Measurements from ENCODE around the gene HLA-DMB. TPM values are rescaled to one million over a fixed set of nuclear protein-coding genes. Genes with fewer than 3 reads are reported as not detected.

HLA-DMB gene
- polyA plus RNA-seq, 1 donor from 2014 or later, result 2.9 TPM

GRCh38 chr6:32949113-32949512, 8.3 kb upstream of the HLA-DMB start:
- Histone ChIP-seq H4K20me1 (ENCODE audit: insufficient read depth) (no peaks in the 10 kb centered on the region), H3K79me2 (replicated peaks; ENCODE audit: insufficient read depth, low read length) (no peaks in the 10 kb centered on the region), H3K9me3 (ENCODE audit: low read length) (no peaks in the 10 kb centered on the region), H3K4me3 (ENCODE audit: low read length) (no peak overlapping the region), H3K36me3 (ENCODE audit: insufficient read depth, low read length) (no peaks in the 10 kb centered on the region), H2AFZ (ENCODE audit: low read depth, low read length) (no peak overlapping the region), H3K27ac (ENCODE audit: low read length) (no peak overlapping the region), H3F3A (ENCODE audit: insufficient read depth, low read length, poor library complexity, severe bottlenecking) (no peaks in the 10 kb centered on the region), H3K27me3 (ENCODE audit: insufficient read depth, low read depth, low read length) (no peaks in the 10 kb centered on the region), H3K9me2 (ENCODE audit: insufficient read depth, low read length) (no peaks in the 10 kb centered on the region), H3K9ac (ENCODE audit: low read length) (no peak overlapping the region), H3K4me2 (ENCODE audit: low read length) (no peak overlapping the region)
- TF ChIP-seq MXI1 (conservative IDR thresholded peaks at IDR 0.05; ENCODE audit: poor library complexity, severe bottlenecking) (no peak), REST (IDR thresholded peaks at IDR 0.05; ENCODE audit: borderline replicate concordance) (no peak), EP300 (conservative IDR thresholded peaks at IDR 0.05; ENCODE audit: poor library complexity, severe bottlenecking) (no peak)

GRCh38 chr6:32947552-32948465, 7.0 kb upstream of the HLA-DMB start:
- no peaks in the 10 kb centered on the region for H3K79me2 ChIP-seq (replicated peaks; ENCODE audit: insufficient read depth, low read length)
- no peak overlapping the region for H3K4me2 ChIP-seq (ENCODE audit: low read length)
- H3K36me3 ChIP-seq (ENCODE audit: insufficient read depth, low read length), result no peaks in the 10 kb centered on the region
- H3K27me3 ChIP-seq (ENCODE audit: insufficient read depth, low read depth, low read length), result no peaks in the 10 kb centered on the region
- TF ChIP-seq SMC3 (conservative IDR thresholded peaks at IDR 0.05; ENCODE audit: poor library complexity), result peak; percentile 75
- TF ChIP-seq CTCF (IDR thresholded peaks at IDR 0.05; ENCODE audit: poor library complexity, severe bottlenecking), result peak; percentile 72
- no peak for TF ChIP-seq TAF1 (IDR thresholded peaks at IDR 0.05; ENCODE audit: low read depth)
- TF ChIP-seq RAD21 (conservative IDR thresholded peaks at IDR 0.05), result peak; percentile 80
- TF ChIP-seq EP300 (conservative IDR thresholded peaks at IDR 0.05; ENCODE audit: poor library complexity, severe bottlenecking), result no peak
- no peaks in the 10 kb centered on the region for H3K9me2 ChIP-seq (ENCODE audit: insufficient read depth, low read length)
- H4K20me1 ChIP-seq (ENCODE audit: insufficient read depth), result no peaks in the 10 kb centered on the region
- no peaks in the 10 kb centered on the region for H3F3A ChIP-seq (ENCODE audit: insufficient read depth, low read length, poor library complexity, severe bottlenecking)
- H3K9ac ChIP-seq (ENCODE audit: low read length), result no peak overlapping the region
- H2AFZ ChIP-seq (ENCODE audit: low read depth, low read length), result no peak overlapping the region
- no peak overlapping the region for H3K4me3 ChIP-seq (ENCODE audit: low read length)
- H3K9me3 ChIP-seq (ENCODE audit: low read length), result no peaks in the 10 kb centered on the region
- no peak overlapping the region for H3K27ac ChIP-seq (ENCODE audit: low read length)

GRCh38 chr6:32946893-32947292, 6.1 kb upstream of the HLA-DMB start:
- Histone ChIP-seq H3K4me2 (ENCODE audit: low read length) (no peak overlapping the region), H4K20me1 (ENCODE audit: insufficient read depth) (no peaks in the 10 kb centered on the region), H3K36me3 (ENCODE audit: insufficient read depth, low read length) (no peaks in the 10 kb centered on the region), H3K27ac (ENCODE audit: low read length) (no peak overlapping the region), H3F3A (ENCODE audit: insufficient read depth, low read length, poor library complexity, severe bottlenecking) (no peaks in the 10 kb centered on the region), H3K79me2 (replicated peaks; ENCODE audit: insufficient read depth, low read length) (no peaks in the 10 kb centered on the region), H2AFZ (ENCODE audit: low read depth, low read length) (no peak overlapping the region), H3K9me2 (ENCODE audit: insufficient read depth, low read length) (no peaks in the 10 kb centered on the region), H3K27me3 (ENCODE audit: insufficient read depth, low read depth, low read length) (no peaks in the 10 kb centered on the region), H3K4me3 (ENCODE audit: low read length) (no peak overlapping the region), H3K9ac (ENCODE audit: low read length) (no peak overlapping the region), H3K9me3 (ENCODE audit: low read length) (no peaks in the 10 kb centered on the region)
- TF ChIP-seq REST (IDR thresholded peaks at IDR 0.05; ENCODE audit: borderline replicate concordance) (no peak), RAD21 (conservative IDR thresholded peaks at IDR 0.05) (no peak), MXI1 (conservative IDR thresholded peaks at IDR 0.05; ENCODE audit: poor library complexity, severe bottlenecking) (no peak), EZH2 (IDR thresholded peaks at IDR 0.05; ENCODE audit: borderline replicate concordance, insufficient read depth, low read length, poor library complexity, severe bottlenecking) (no peak), EP300 (conservative IDR thresholded peaks at IDR 0.05; ENCODE audit: poor library complexity, severe bottlenecking) (no peak), TAF1 (IDR thresholded peaks at IDR 0.05; ENCODE audit: low read depth) (no peak), CTCF (IDR thresholded peaks at IDR 0.05; ENCODE audit: poor library complexity, severe bottlenecking) (no peak), SMC3 (conservative IDR thresholded peaks at IDR 0.05; ENCODE audit: poor library complexity) (no peak)
